SK-N-SH treated with all-trans-retinoic acid at 6 μM for 48 hours (cell line): Measurements from ENCODE around the gene FAR1.
"Not testable (repeated sequence)": the region's sequence is repeated elsewhere in the genome, so short reads cannot be mapped to it uniquely, and the experiment has no call there.

Experiments used
- ATAC-seq: fragments of 200-7000 bp; cut with Tn5 transposase; 3 replicates; pipeline ENCODE4 v1.9.1; 2020; ENCODE audit warnings: mild to moderate bottlenecking, moderate library complexity
- ARNTL ChIP-seq: fragments of 450-650 bp; formaldehyde crosslinking; IDR thresholded peaks from 2 replicates; pipeline ENCODE4 v1.5.0; 2020; ENCODE audit warnings: low read depth, mild to moderate bottlenecking, moderate library complexity, borderline replicate concordance
- BACH2 ChIP-seq: fragments of 250-450 bp; sonication (Bioruptor Pico); IDR thresholded peaks from 2 replicates; pipeline ENCODE4 v1.9.0; 2021; ENCODE audit warnings: mild to moderate bottlenecking, borderline replicate concordance
- CSDC2 ChIP-seq: fragments of 250-450 bp; sonication (Bioruptor Pico); IDR thresholded peaks from 2 replicates; pipeline ENCODE4 v1.5.0; 2020; ENCODE audit warnings: mild to moderate bottlenecking, moderate library complexity
- GLIS3 ChIP-seq: fragments of 250-450 bp; sonication (Bioruptor Pico); IDR thresholded peaks from 2 replicates; pipeline ENCODE4 v1.5.0; 2020; ENCODE audit warnings: mild to moderate bottlenecking, moderate library complexity
- ISL1 ChIP-seq: fragments of 250-450 bp; sonication (Bioruptor Pico); IDR thresholded peaks from 2 replicates; pipeline ENCODE4 v2.1.2; 2022; ENCODE audit warnings: mild to moderate bottlenecking, moderate library complexity
- OSR1 ChIP-seq: fragments of 250-450 bp; sonication (Bioruptor Pico); IDR thresholded peaks from 2 replicates; pipeline ENCODE4 v1.8.0; 2022; ENCODE audit warnings: moderate library complexity, mild to moderate bottlenecking, inconsistent platforms
- SNAI2 ChIP-seq: fragments of 250-450 bp; sonication (Bioruptor Pico); IDR thresholded peaks from 2 replicates; pipeline ENCODE4 v1.5.0; 2020; ENCODE audit warnings: mild to moderate bottlenecking, moderate library complexity
- TCF4 ChIP-seq: fragments of 250-450 bp; sonication (Bioruptor Pico); IDR thresholded peaks from 2 replicates; pipeline ENCODE4 v1.8.0; 2021; ENCODE audit warnings: mild to moderate bottlenecking, moderate library complexity, borderline replicate concordance
- ZC3H10 ChIP-seq: fragments of 250-450 bp; sonication (Bioruptor Pico); IDR thresholded peaks from 2 replicates; pipeline ENCODE4 v1.5.1; 2021; ENCODE audit warnings: mild to moderate bottlenecking, moderate library complexity
- ZFP3 ChIP-seq: fragments of 250-450 bp; sonication (Bioruptor Pico); IDR thresholded peaks from 2 replicates; pipeline ENCODE4 v1.5.0; 2020; ENCODE audit warnings: mild to moderate bottlenecking, moderate library complexity
- ZFP30 ChIP-seq: fragments of 450-650 bp; formaldehyde crosslinking; IDR thresholded peaks from 2 replicates; pipeline ENCODE4 v1.5.0; 2022; ENCODE audit warnings: mild to moderate bottlenecking, moderate library complexity
- ZNF565 ChIP-seq: fragments of 450-650 bp; formaldehyde crosslinking; conservative IDR thresholded peaks from 2 replicates; pipeline ENCODE4 v1.5.0; 2020; ENCODE audit warnings: low read depth, mild to moderate bottlenecking, moderate library complexity
- TF ChIP-seq, protein P1 (sequence below): fragments of 250-450 bp; sonication (Bioruptor Pico); IDR thresholded peaks from 2 replicates; pipeline ENCODE4 v1.5.0; 2020; ENCODE audit warnings: mild to moderate bottlenecking, moderate library complexity
- TF ChIP-seq, protein P2 (sequence below): fragments of 250-450 bp; sonication (Bioruptor Pico); IDR thresholded peaks from 2 replicates; pipeline ENCODE4 v1.8.0; 2020; ENCODE audit warnings: mild to moderate bottlenecking, moderate library complexity, borderline replicate concordance
- TF ChIP-seq, protein P3 (sequence below): fragments of 250-450 bp; sonication (Bioruptor Pico); IDR thresholded peaks from 2 replicates; pipeline ENCODE4 v1.5.1; 2020; ENCODE audit warnings: low read depth, mild to moderate bottlenecking, moderate library complexity
- TF ChIP-seq, protein P4 (sequence below): fragments of 250-450 bp; sonication (Bioruptor Pico); IDR thresholded peaks from 2 replicates; pipeline ENCODE4 v1.5.1; 2021; ENCODE audit warnings: mild to moderate bottlenecking, moderate library complexity

Gene FAR1, protein sequence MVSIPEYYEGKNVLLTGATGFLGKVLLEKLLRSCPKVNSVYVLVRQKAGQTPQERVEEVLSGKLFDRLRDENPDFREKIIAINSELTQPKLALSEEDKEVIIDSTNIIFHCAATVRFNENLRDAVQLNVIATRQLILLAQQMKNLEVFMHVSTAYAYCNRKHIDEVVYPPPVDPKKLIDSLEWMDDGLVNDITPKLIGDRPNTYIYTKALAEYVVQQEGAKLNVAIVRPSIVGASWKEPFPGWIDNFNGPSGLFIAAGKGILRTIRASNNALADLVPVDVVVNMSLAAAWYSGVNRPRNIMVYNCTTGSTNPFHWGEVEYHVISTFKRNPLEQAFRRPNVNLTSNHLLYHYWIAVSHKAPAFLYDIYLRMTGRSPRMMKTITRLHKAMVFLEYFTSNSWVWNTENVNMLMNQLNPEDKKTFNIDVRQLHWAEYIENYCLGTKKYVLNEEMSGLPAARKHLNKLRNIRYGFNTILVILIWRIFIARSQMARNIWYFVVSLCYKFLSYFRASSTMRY

DNA sequence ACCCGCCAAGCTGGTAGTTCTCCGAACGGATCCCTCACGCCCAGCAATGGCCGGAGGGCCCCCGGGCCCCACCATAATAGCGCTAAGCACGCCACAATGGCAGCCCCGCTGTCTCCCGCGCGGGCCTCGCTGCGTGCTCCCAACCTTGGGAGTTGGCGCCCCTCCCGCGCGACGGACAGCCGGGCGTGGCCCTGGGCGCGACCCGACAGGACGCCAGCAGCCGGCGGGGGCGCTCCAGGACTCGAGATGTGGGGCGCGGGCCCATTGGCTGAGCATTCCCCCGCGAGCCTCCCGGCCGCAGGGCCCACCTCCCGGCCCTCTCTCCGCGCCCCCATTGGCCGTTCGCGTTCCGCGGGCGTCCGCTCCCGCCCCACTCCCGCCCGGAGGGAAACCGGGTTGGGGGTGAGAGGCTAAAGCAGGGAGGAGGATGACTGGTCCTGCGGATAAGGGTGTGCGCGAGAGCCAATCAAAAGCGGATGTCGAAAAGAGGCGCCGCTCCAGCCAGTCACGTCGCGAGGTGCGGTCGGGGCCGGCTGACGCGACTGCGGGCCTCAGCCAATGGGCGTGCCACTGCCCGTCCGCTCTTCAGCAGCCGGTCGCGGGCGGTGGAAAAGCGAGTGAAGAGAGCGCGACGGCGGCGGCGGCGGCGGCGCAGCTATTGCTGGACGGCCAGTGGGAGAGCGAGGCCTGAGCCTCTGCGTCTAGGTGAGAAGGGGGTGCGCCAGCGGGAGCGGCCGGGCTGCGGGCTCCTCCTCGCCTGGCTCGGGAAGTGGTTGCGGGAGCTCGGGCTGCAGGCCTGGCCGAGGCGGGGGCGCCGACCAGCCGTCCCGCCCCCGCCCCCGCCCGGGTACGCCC is at the start of gene FAR1:
Gene FAR1, plus strand, starts transcription at position 567 of the 855 bp plus-strand sequence. CDS start 26,098 bp downstream, outside the sequence.
- peak; percentile 94 for ATAC-seq
- TF ChIP-seq ZFP3 (peak; percentile 35; the same call in 1 of the 2 replicates), ZFP30 (no peak), CSDC2 (CRISPR knock-in tag) (0 out of 2 replicates have a peak, but pooled peaks have one; percentile 22), SNAI2 (CRISPR knock-in tag) (no peak), GLIS3 (0 out of 2 replicates have a peak, but pooled peaks have one; percentile 52), TCF4 (CRISPR knock-in tag) (no peak)
- TF ChIP-seq, protein P1, sequence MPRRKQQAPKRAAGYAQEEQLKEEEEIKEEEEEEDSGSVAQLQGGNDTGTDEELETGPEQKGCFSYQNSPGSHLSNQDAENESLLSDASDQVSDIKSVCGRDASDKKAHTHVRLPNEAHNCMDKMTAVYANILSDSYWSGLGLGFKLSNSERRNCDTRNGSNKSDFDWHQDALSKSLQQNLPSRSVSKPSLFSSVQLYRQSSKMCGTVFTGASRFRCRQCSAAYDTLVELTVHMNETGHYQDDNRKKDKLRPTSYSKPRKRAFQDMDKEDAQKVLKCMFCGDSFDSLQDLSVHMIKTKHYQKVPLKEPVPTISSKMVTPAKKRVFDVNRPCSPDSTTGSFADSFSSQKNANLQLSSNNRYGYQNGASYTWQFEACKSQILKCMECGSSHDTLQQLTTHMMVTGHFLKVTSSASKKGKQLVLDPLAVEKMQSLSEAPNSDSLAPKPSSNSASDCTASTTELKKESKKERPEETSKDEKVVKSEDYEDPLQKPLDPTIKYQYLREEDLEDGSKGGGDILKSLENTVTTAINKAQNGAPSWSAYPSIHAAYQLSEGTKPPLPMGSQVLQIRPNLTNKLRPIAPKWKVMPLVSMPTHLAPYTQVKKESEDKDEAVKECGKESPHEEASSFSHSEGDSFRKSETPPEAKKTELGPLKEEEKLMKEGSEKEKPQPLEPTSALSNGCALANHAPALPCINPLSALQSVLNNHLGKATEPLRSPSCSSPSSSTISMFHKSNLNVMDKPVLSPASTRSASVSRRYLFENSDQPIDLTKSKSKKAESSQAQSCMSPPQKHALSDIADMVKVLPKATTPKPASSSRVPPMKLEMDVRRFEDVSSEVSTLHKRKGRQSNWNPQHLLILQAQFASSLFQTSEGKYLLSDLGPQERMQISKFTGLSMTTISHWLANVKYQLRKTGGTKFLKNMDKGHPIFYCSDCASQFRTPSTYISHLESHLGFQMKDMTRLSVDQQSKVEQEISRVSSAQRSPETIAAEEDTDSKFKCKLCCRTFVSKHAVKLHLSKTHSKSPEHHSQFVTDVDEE = 0 out of 2 replicates have a peak, but pooled peaks have one; percentile 18
- TF ChIP-seq, protein P2, sequence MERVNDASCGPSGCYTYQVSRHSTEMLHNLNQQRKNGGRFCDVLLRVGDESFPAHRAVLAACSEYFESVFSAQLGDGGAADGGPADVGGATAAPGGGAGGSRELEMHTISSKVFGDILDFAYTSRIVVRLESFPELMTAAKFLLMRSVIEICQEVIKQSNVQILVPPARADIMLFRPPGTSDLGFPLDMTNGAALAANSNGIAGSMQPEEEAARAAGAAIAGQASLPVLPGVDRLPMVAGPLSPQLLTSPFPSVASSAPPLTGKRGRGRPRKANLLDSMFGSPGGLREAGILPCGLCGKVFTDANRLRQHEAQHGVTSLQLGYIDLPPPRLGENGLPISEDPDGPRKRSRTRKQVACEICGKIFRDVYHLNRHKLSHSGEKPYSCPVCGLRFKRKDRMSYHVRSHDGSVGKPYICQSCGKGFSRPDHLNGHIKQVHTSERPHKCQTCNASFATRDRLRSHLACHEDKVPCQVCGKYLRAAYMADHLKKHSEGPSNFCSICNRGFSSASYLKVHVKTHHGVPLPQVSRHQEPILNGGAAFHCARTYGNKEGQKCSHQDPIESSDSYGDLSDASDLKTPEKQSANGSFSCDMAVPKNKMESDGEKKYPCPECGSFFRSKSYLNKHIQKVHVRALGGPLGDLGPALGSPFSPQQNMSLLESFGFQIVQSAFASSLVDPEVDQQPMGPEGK = peak; percentile 43; the same call in 1 of the 2 replicates

DNA sequence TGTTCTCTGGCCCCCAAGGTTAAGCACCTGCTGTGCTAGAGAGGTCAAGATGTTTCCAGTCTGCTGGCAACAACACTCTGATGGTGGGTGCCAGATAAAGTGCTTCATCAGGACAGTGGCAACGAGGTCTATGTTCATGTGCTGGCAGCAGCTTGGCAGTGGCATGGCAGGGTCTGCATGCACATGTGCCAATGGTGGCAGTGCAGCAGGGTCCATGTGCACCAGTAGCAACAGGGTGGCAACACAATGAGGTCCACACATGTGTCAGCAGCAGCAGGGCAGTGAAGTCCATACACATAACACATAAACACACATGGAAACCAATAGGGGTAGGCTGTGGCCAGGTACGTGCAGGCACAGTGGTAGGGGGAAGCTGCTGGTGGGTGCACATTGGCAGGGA is 48.4 kb upstream of the FAR1 start:
- ATAC-seq = no peak
- TF ChIP-seq ZC3H10 (CRISPR knock-in tag) = no peak
- TF ChIP-seq ARNTL (CRISPR knock-in tag) = no peak
- TF ChIP-seq OSR1 (CRISPR knock-in tag) = no peak
- no peak for TF ChIP-seq GLIS3
- no peak for TF ChIP-seq ISL1 (CRISPR knock-in tag)
- TF ChIP-seq, protein P2 = no peak
- TF ChIP-seq ZNF565 (CRISPR knock-in tag) = no peak
- TF ChIP-seq, all 23 proteins: peak for 0

DNA sequence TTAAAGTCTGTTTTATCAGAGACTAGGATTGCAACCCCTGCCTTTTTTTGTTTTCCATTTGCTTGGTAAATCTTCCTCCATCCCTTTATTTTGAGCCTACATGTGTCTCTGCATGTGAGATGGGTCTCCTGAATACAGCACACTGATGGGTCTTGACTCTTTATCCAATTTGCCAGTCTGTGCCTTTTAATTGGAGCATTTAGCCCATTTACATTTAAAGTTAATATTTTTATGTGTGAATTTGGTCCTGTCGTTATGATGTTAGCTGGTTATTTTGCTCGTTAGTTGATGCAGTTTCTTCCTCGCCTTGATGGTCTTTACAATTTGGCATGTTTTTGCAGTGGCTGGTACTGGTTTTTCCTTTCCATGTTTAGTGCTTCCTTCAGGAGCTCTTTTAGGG is 41.6 kb upstream of the FAR1 start:
- not testable (repeated sequence) for ATAC-seq

DNA sequence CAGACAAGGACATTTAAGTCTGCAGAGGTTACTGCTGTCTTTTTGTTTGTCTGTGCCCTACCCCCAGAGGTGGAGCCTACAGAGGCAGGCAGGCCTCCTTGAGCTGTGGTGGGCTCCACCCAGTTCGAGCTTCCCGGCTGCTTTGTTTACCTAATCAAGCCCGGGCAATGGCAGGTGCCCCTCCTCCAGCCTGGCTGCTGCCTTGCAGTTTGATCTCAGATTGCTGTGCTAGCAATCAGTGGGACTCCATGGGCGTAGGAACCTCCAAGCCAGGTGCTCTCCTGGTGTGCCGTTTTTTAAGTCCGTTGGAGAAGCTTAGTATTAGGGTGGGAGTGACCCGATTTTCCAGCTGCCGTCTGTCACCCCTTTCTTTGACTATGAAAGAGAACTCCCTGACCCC is 39.8 kb upstream of the FAR1 start:
- ATAC-seq = not testable (repeated sequence)

DNA sequence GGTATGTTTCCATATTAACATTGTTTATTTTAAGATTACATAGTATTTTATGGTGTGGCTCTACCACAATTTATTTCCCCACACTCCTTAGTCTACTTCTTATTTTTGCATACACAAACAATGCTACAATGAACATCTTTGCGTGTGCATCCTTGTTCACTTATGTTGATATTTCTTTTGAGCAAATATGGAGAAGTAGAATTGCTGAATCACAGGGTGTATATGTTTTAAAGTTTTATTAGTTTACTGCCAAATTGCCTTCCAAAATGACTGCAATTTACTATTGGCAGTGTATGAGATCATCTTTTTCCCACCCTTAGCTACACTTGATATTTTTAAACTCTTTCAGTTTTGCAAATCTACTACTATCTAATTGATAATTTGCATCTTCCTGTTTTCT is 38.7 kb upstream of the FAR1 start:
- no peak for ATAC-seq
- TF ChIP-seq, protein P2 = no peak
- TF ChIP-seq BACH2 (CRISPR knock-in tag) (no peak), TCF4 (CRISPR knock-in tag) (no peak), GLIS3 (no peak)
- TF ChIP-seq, protein P3, sequence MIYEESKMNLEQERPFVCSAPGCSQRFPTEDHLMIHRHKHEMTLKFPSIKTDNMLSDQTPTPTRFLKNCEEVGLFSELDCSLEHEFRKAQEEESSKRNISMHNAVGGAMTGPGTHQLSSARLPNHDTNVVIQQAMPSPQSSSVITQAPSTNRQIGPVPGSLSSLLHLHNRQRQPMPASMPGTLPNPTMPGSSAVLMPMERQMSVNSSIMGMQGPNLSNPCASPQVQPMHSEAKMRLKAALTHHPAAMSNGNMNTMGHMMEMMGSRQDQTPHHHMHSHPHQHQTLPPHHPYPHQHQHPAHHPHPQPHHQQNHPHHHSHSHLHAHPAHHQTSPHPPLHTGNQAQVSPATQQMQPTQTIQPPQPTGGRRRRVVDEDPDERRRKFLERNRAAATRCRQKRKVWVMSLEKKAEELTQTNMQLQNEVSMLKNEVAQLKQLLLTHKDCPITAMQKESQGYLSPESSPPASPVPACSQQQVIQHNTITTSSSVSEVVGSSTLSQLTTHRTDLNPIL (CRISPR knock-in tag) = no peak
- TF ChIP-seq, protein P4, sequence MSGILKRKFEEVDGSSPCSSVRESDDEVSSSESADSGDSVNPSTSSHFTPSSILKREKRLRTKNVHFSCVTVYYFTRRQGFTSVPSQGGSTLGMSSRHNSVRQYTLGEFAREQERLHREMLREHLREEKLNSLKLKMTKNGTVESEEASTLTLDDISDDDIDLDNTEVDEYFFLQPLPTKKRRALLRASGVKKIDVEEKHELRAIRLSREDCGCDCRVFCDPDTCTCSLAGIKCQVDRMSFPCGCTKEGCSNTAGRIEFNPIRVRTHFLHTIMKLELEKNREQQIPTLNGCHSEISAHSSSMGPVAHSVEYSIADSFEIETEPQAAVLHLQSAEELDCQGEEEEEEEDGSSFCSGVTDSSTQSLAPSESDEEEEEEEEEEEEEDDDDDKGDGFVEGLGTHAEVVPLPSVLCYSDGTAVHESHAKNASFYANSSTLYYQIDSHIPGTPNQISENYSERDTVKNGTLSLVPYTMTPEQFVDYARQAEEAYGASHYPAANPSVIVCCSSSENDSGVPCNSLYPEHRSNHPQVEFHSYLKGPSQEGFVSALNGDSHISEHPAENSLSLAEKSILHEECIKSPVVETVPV (CRISPR knock-in tag) = no peak
- TF ChIP-seq, protein P1 = no peak
